HUES48 (cell line): ENCODE results near the gene CRIP2.

ENCODE experiments used
- H3K27ac ChIP-seq: one replicate; pipeline ENCODE4 v1.7.0; 2013; ENCODE audit warnings: low read depth, low read length, inconsistent platforms
- H3K27me3 ChIP-seq: 2 replicates; pipeline ENCODE4 v1.6.1; 2013; ENCODE audit warnings: mild to moderate bottlenecking, low read length; ENCODE audit not compliant: control insufficient read depth, insufficient read depth
- H3K36me3 ChIP-seq: 2 replicates; pipeline ENCODE4 v1.6.1; 2013; ENCODE audit warnings: low read length; ENCODE audit not compliant: control insufficient read depth, insufficient read depth
- H3K4me1 ChIP-seq: 2 replicates; pipeline ENCODE4 v1.6.1; 2013; ENCODE audit warnings: mild to moderate bottlenecking, low read length; ENCODE audit not compliant: control insufficient read depth, insufficient read depth
- H3K4me3 ChIP-seq: 2 replicates; pipeline ENCODE4 v1.5.1; 2013; ENCODE audit warnings: mild to moderate bottlenecking, low read depth, low read length
- H3K9ac ChIP-seq: 2 replicates; pipeline ENCODE4 v1.6.1; 2013; ENCODE audit warnings: mild to moderate bottlenecking, low read depth, low read length, moderate library complexity
- H3K9me3 ChIP-seq: 2 replicates; pipeline ENCODE4 v1.6.1; 2013; ENCODE audit warnings: low read length; ENCODE audit not compliant: control insufficient read depth, insufficient read depth

CRIP2 gene

GRCh38 chr14:105497671-105498429 is 23.2 kb downstream of the CRIP2 start:
- H3K4me1 ChIP-seq = no peaks in the 10 kb centered on the region
- H3K4me3 ChIP-seq = no peak overlapping the region
- no peak overlapping the region for H3K27ac ChIP-seq
- H3K9ac ChIP-seq = no peak overlapping the region
- H3K9me3 ChIP-seq = no peaks in the 10 kb centered on the region; the same call in 1 of the 2 replicates
- H3K27me3 ChIP-seq = no peaks in the 10 kb centered on the region
- H3K36me3 ChIP-seq = no peaks in the 10 kb centered on the region; the same call in 1 of the 2 replicates

DNA sequence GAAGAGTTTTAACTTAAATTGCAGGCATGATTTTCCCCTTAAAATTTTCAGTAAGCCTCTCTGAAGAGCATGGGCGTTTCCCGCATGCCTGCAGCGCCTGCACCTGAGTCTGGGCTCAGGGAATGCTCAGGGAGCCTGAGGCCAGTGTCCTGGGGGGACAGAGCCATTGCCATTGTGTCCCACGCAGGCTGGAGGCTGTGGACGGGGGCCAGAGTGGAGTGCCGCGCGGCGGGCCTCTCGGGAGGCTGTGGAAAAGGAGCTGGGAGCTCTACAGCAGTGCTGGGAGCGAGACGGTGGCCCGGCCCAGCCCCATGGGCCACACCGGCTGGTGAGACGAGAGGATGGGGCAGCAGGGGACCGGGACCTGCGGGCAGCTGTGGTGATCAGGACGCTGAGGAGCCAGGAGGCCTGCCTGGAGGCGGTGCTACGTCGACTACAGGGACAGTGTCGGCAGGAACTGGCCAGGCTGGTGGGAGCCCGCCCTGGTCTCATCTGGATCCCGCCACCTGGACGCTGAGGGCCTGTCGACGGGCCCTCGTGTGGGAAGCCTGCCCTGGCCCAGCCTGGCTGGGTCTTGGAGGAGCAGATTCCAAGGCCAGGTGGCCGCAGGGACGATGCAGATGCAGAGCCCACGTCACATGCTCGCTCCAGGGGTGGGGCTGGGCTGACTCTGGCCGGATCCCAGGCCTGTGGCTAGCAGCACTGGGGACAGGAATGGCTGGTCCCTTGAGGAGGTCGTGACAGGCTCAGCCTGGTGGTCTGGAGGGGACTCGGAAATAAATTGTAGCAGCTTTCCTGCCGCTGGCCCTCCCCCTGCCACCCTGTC is 24.0 kb downstream of the CRIP2 start:
- no peaks in the 10 kb centered on the region for H3K27me3 ChIP-seq
- H3K36me3 ChIP-seq = no peaks in the 10 kb centered on the region
- H3K4me3 ChIP-seq = no peak overlapping the region
- H3K4me1 ChIP-seq = no peaks in the 10 kb centered on the region
- no peak overlapping the region for H3K27ac ChIP-seq
- no peak overlapping the region for H3K9ac ChIP-seq
- no peaks in the 10 kb centered on the region; the same call in 1 of the 2 replicates for H3K9me3 ChIP-seq

GRCh38 chr14:105499256-105500035 is 24.8 kb downstream of the CRIP2 start:
- Histone ChIP-seq H3K36me3 (no peaks in the 10 kb centered on the region), H3K4me1 (no peaks in the 10 kb centered on the region), H3K27me3 (no peaks in the 10 kb centered on the region), H3K9me3 (no peaks in the 10 kb centered on the region; the same call in 1 of the 2 replicates), H3K4me3 (no peak overlapping the region), H3K9ac (no peak overlapping the region), H3K27ac (no peak overlapping the region)

- no peaks in the 10 kb centered on the region for H3K36me3 ChIP-seq
- H3K27ac ChIP-seq = no peak overlapping the region
- no peak overlapping the region for H3K4me3 ChIP-seq
- no peaks in the 10 kb centered on the region for H3K4me1 ChIP-seq
- no peak overlapping the region for H3K9ac ChIP-seq
- H3K9me3 ChIP-seq = no peaks in the 10 kb centered on the region; the same call in 1 of the 2 replicates
- H3K27me3 ChIP-seq = no peaks in the 10 kb centered on the region
Measured at GRCh38 chr14:105500036-105500725, 25.6 kb downstream of the CRIP2 start.

DNA sequence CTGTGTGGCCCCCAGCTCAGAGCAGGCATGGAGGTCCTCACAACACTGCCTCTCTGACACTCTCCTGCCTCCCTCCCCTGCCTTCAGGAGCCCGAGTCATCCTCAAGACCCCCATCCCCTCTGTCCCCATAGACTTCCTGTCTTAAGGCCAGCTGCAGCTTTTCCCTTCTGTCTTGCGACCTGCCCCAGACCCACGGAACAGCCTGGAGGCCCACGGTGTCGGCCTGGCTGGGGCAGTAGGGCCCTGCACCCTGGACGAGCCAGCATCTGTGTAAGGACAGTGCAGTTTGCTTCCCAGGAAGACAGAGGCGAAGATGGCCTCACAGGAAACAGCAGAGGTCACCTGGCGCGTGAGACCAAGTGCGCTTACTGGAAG is 26.1 kb downstream of the CRIP2 start:
- Histone ChIP-seq H3K9ac (no peak overlapping the region), H3K4me3 (no peak overlapping the region), H3K27ac (no peak overlapping the region), H3K27me3 (no peaks in the 10 kb centered on the region), H3K36me3 (no peaks in the 10 kb centered on the region), H3K4me1 (no peaks in the 10 kb centered on the region), H3K9me3 (no peaks in the 10 kb centered on the region; the same call in 1 of the 2 replicates)

GRCh38 chr14:105501504-105502291 is 27.1 kb downstream of the CRIP2 start:
- no peaks in the 10 kb centered on the region for H3K4me1 ChIP-seq
- no peak overlapping the region for H3K4me3 ChIP-seq
- no peaks in the 10 kb centered on the region for H3K27me3 ChIP-seq
- H3K9ac ChIP-seq = no peak overlapping the region
- H3K36me3 ChIP-seq = no peaks in the 10 kb centered on the region
- H3K9me3 ChIP-seq = no peaks in the 10 kb centered on the region; the same call in 1 of the 2 replicates
- H3K27ac ChIP-seq = no peak overlapping the region

GRCh38 chr14:105502446-105503295 is 28.1 kb downstream of the CRIP2 start:
- Histone ChIP-seq H3K4me3 (no peak overlapping the region), H3K36me3 (no peaks in the 10 kb centered on the region), H3K9ac (no peak overlapping the region), H3K27me3 (no peaks in the 10 kb centered on the region), H3K9me3 (peaks cover 2% of the 10 kb centered on the region; the same call in 1 of the 2 replicates), H3K27ac (no peak overlapping the region), H3K4me1 (no peaks in the 10 kb centered on the region)

DNA sequence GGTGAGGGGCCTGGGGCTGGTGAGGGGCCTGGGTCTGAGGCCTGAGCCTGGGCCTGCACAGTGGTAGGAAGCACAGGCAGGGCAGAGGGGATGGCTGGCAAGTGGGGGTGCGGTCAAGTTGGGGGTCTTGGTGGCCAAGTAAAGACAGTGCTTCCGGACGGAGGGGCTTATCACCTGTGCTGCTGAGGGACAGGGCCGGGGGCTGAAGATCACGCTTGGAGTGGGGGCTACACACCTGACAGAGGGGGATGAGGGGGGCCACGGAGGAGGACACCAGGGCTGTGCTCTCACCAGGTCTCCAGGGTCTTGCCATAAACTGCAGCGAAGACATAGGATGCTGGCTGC is 28.6 kb downstream of the CRIP2 start:
- Histone ChIP-seq H3K27me3 (no peaks in the 10 kb centered on the region), H3K27ac (no peak overlapping the region), H3K4me3 (no peak overlapping the region), H3K4me1 (no peaks in the 10 kb centered on the region), H3K36me3 (no peaks in the 10 kb centered on the region), H3K9ac (no peak overlapping the region), H3K9me3 (peaks cover 8% of the 10 kb centered on the region)

- H3K9me3 ChIP-seq = peaks cover 12% of the 10 kb centered on the region
- no peak overlapping the region for H3K4me3 ChIP-seq
- H3K27ac ChIP-seq = no peak overlapping the region
- H3K4me1 ChIP-seq = no peaks in the 10 kb centered on the region
- no peak overlapping the region for H3K9ac ChIP-seq
- no peaks in the 10 kb centered on the region for H3K27me3 ChIP-seq
- no peaks in the 10 kb centered on the region for H3K36me3 ChIP-seq
Measured at GRCh38 chr14:105503935-105504692, 29.5 kb downstream of the CRIP2 start.
